ENCODE data around the gene FCRLA. TPM values are rescaled to one million over a fixed set of nuclear protein-coding genes. Genes with fewer than 3 reads are reported as not detected.

Gene FCRLA
- total and polyA plus RNA-seq, 2 donors, result 2.4 to 11.5 TPM

GRCh38 chr1:161763522-161764098 lies 56.6 kb downstream of the FCRLA start:
- H3K9me3 ChIP-seq (ENCODE audit: control insufficient read depth in 2 of 2, insufficient read depth in 1 of 2, low read length in 1 of 2), result no peaks in the 10 kb centered on the region
- WGBS, result 76% methylated on average over 7 of the region's 7 CpGs
- H3K4me3 ChIP-seq (ENCODE audit: low read length in 2 of 2), result no peak overlapping the region
- H3K4me1 ChIP-seq (ENCODE audit: control insufficient read depth in 2 of 2, insufficient read depth in 2 of 2, low read length in 2 of 2), result peaks cover 7 to 9% of the 10 kb centered on the region in 2 donors
- H3K27me3 ChIP-seq (ENCODE audit: control insufficient read depth in 2 of 2, insufficient read depth in 1 of 2, low read length in 1 of 2), result no peaks in the 10 kb centered on the region
- peaks cover 0 to 2% of the 10 kb centered on the region in 2 donors for H3K36me3 ChIP-seq (ENCODE audit: control insufficient read depth in 2 of 2, insufficient read depth in 2 of 2, low read length in 1 of 2)
- H3K27ac ChIP-seq (ENCODE audit: low read depth in 1 of 2, low read length in 1 of 2), result no peak overlapping the region
- peak in 4 of 9 donors; percentile 27 to 69 (median 42) for DNase-seq (ENCODE audit: low read depth in 6 of 9, low spot score in 9 of 9)

Other genes starting within 250 kb of the FCRLA start
- gene FCGR2A, start 201.8 kb upstream of the FCRLA start, total RNA-seq, result 14.7 TPM
- 50.0 TPM for gene FCGR2A, start 201.8 kb upstream of the FCRLA start, polyA plus RNA-seq
- 1.1 TPM for gene HSPA6, start 182.7 kb upstream of the FCRLA start, total RNA-seq
- gene HSPA6, start 182.7 kb upstream of the FCRLA start, polyA plus RNA-seq, result 12.3 TPM
- gene FCGR3A, start 157.4 kb upstream of the FCRLA start, total RNA-seq, result 9.0 TPM
- gene FCGR3A, start 157.4 kb upstream of the FCRLA start, polyA plus RNA-seq, result 41.1 TPM
- 2.0 TPM for gene FCGR3B, start 76.1 kb upstream of the FCRLA start, total RNA-seq
- gene FCGR3B, start 76.1 kb upstream of the FCRLA start, polyA plus RNA-seq, result 1.9 TPM
- 1.3 TPM for gene FCGR2B, start 44.1 kb upstream of the FCRLA start, total RNA-seq
- gene FCGR2B, start 44.1 kb upstream of the FCRLA start, polyA plus RNA-seq, result 10.9 TPM
- gene FCRLB, start 14.3 kb downstream of the FCRLA start, total RNA-seq, result 0.28 TPM
- 0.84 TPM for gene FCRLB, start 14.3 kb downstream of the FCRLA start, polyA plus RNA-seq
- gene DUSP12, start 42.6 kb downstream of the FCRLA start, total RNA-seq, result 22.6 TPM
- 28.2 TPM for gene DUSP12, start 42.6 kb downstream of the FCRLA start, polyA plus RNA-seq
- gene ATF6, start 59.1 kb downstream of the FCRLA start, total RNA-seq, result 12.7 TPM
- 6.5 TPM for gene ATF6, start 59.1 kb downstream of the FCRLA start, polyA plus RNA-seq